ENCODE measurements around the gene FRMD4B.
"Not testable (repeated sequence)": the region's sequence is repeated elsewhere in the genome, so short reads cannot be mapped to it uniquely, and the experiment has no call there.

The FRMD4B gene

DNA sequence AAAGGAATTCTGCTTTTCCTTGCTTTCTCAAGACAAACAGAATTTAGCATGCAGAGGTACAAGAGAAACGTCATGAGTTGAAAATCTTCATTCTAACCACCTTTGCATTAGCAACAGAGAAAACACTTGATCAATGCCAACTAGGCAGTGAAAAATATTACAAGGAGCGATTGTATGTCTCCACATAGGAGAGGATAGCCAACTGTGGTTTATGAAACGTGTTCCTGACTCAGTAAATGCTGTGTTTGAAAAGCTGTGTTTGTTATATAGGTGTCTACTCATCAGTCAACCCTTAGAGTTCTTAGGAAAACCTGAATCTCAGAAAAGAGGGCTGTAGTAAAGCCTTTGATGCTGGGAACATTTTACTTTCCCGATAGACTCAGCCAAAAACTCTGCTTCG is 102.4 kb downstream of the FRMD4B start:
- Histone ChIP-seq H3K27me3 (ENCODE audit: insufficient read depth, poor library complexity, severe bottlenecking) (no peaks in the 10 kb centered on the region), H3K27ac (replicated peaks) (no peak overlapping the region), H3K4me3 (replicated peaks; ENCODE audit: insufficient read depth, low read length) (no peak overlapping the region)
- DNase-seq (ENCODE audit: low read depth in 1 of 2, low spot score in 1 of 2): no peak
- no peak for TF ChIP-seq POLR2AphosphoS5 (IDR thresholded peaks at IDR 0.05; ENCODE audit: low read depth)
- no peak for TF ChIP-seq SPI1 (IDR thresholded peaks at IDR 0.05; ENCODE audit: borderline replicate concordance, low read depth)
- TF ChIP-seq, protein P1, sequence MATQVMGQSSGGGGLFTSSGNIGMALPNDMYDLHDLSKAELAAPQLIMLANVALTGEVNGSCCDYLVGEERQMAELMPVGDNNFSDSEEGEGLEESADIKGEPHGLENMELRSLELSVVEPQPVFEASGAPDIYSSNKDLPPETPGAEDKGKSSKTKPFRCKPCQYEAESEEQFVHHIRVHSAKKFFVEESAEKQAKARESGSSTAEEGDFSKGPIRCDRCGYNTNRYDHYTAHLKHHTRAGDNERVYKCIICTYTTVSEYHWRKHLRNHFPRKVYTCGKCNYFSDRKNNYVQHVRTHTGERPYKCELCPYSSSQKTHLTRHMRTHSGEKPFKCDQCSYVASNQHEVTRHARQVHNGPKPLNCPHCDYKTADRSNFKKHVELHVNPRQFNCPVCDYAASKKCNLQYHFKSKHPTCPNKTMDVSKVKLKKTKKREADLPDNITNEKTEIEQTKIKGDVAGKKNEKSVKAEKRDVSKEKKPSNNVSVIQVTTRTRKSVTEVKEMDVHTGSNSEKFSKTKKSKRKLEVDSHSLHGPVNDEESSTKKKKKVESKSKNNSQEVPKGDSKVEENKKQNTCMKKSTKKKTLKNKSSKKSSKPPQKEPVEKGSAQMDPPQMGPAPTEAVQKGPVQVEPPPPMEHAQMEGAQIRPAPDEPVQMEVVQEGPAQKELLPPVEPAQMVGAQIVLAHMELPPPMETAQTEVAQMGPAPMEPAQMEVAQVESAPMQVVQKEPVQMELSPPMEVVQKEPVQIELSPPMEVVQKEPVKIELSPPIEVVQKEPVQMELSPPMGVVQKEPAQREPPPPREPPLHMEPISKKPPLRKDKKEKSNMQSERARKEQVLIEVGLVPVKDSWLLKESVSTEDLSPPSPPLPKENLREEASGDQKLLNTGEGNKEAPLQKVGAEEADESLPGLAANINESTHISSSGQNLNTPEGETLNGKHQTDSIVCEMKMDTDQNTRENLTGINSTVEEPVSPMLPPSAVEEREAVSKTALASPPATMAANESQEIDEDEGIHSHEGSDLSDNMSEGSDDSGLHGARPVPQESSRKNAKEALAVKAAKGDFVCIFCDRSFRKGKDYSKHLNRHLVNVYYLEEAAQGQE (IDR thresholded peaks at IDR 0.05; ENCODE audit: insufficient replicate concordance, low read depth): no peak
- TF ChIP-seq, protein P2, sequence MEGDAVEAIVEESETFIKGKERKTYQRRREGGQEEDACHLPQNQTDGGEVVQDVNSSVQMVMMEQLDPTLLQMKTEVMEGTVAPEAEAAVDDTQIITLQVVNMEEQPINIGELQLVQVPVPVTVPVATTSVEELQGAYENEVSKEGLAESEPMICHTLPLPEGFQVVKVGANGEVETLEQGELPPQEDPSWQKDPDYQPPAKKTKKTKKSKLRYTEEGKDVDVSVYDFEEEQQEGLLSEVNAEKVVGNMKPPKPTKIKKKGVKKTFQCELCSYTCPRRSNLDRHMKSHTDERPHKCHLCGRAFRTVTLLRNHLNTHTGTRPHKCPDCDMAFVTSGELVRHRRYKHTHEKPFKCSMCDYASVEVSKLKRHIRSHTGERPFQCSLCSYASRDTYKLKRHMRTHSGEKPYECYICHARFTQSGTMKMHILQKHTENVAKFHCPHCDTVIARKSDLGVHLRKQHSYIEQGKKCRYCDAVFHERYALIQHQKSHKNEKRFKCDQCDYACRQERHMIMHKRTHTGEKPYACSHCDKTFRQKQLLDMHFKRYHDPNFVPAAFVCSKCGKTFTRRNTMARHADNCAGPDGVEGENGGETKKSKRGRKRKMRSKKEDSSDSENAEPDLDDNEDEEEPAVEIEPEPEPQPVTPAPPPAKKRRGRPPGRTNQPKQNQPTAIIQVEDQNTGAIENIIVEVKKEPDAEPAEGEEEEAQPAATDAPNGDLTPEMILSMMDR (IDR thresholded peaks at IDR 0.05; ENCODE audit: insufficient read depth, low read length): no peak
- TF ChIP-seq GABPA (IDR thresholded peaks at IDR 0.05; ENCODE audit: low read depth): no peak

DNA sequence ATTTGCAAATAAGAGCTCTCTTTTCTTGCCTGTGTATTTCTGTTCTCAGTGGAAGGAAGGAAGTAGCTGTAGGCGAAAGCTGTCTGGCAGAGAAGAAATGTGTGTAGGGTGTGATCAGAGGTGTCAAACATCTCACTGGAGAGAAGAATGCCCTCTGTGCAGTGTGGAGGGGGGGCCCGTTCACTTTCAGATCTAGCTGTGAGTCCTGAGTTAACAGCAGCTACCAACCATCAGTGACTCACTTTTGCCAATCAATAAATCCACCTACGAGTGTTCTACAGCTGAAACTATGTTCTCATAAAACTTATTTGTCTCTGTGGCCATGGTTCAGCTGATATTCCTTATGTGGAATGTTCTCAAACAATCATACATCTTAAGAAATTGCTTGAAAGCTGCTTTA is 103.7 kb downstream of the FRMD4B start:
- no peaks in the 10 kb centered on the region for H3K27me3 ChIP-seq (ENCODE audit: insufficient read depth, poor library complexity, severe bottlenecking)
- no peak for TF ChIP-seq GABPA (IDR thresholded peaks at IDR 0.05; ENCODE audit: low read depth)
- no peak for TF ChIP-seq POLR2AphosphoS5 (IDR thresholded peaks at IDR 0.05; ENCODE audit: low read depth)
- TF ChIP-seq, protein P1 (IDR thresholded peaks at IDR 0.05; ENCODE audit: insufficient replicate concordance, low read depth): no peak
- TF ChIP-seq, protein P2 (IDR thresholded peaks at IDR 0.05; ENCODE audit: insufficient read depth, low read length): no peak
- no peak for TF ChIP-seq SPI1 (IDR thresholded peaks at IDR 0.05; ENCODE audit: borderline replicate concordance, low read depth)
- no peak overlapping the region for H3K4me3 ChIP-seq (replicated peaks; ENCODE audit: insufficient read depth, low read length)
- H3K27ac ChIP-seq (replicated peaks): no peak overlapping the region
- DNase-seq (ENCODE audit: low read depth in 1 of 2, low spot score in 1 of 2): no peak

DNA sequence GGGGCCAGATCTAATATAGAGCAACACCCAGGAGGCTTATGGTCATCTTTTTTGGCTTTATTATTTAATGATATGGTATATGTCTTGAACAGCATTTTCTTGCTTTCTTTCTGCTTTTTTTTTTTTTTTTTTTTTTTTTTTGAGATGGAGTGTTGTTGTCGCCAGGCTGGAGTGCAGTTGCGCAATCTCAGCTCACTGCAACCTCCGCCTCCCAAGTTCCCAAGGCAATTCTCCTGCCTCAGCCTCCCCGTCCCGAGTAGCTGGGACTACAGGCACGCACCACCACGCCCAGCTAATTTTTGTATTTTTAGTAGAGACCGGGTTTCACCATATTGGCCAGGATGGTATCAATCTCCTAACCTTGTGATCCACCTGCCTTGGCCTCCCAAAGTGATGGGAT is 108.5 kb downstream of the FRMD4B start:
- DNase-seq (ENCODE audit: low read depth in 1 of 2, low spot score in 1 of 2): not testable (repeated sequence)

DNA sequence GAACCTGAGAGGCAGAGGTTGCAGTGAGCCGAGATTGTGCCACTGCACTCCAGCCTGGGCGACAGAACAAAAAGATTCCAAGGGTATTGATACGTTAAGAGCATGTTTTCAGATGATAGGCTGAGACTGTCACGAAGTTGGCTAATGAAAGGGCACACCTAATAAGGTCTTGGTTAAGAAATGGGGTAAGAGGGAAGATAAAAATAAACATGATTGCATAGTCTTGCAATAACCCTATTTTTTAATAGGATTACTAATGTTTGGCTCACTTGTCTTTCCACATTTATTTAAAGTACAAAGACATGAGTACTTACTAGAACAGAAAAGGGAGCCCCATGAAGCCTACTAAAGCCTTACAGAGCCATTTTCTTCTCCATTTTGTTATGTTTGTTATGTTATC is 109.0 kb downstream of the FRMD4B start:
- Histone ChIP-seq H3K27ac (replicated peaks) (no peak overlapping the region), H3K4me3 (replicated peaks; ENCODE audit: insufficient read depth, low read length) (no peak overlapping the region), H3K27me3 (ENCODE audit: insufficient read depth, poor library complexity, severe bottlenecking) (no peaks in the 10 kb centered on the region)
- TF ChIP-seq SPI1 (IDR thresholded peaks at IDR 0.05; ENCODE audit: borderline replicate concordance, low read depth) (no peak), POLR2AphosphoS5 (IDR thresholded peaks at IDR 0.05; ENCODE audit: low read depth) (no peak), GABPA (IDR thresholded peaks at IDR 0.05; ENCODE audit: low read depth) (no peak)
- TF ChIP-seq, protein P2 (IDR thresholded peaks at IDR 0.05; ENCODE audit: insufficient read depth, low read length): no peak
- TF ChIP-seq, protein P1 (IDR thresholded peaks at IDR 0.05; ENCODE audit: insufficient replicate concordance, low read depth): no peak
- DNase-seq (ENCODE audit: low read depth in 1 of 2, low spot score in 1 of 2): no peak

More for the DNA sequence above, 108.5 kb downstream of the FRMD4B start:
- H3K27me3 ChIP-seq (ENCODE audit: insufficient read depth, poor library complexity, severe bottlenecking); H3K4me3 ChIP-seq (replicated peaks; ENCODE audit: insufficient read depth, low read length); H3K27ac ChIP-seq (replicated peaks): not testable (repeated sequence)

DNA sequence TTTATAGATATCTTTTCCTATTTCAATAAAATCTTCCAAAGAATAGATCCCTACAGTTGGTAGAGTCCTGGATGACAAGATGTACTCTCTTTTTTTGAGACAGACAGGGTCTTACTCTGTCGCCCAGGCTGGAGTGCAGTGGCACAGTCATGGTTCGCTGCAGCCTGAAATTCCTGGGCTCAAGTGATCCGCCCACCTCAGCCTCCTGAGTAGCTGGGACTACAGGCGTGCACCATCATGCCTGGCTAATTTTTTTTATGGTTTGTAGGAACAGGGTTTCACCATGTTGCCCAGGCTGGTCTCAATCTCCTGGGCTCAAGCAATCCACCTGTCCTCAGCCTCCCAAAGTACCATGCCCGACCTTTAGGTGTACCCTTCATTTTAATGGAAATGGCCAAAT is 109.7 kb downstream of the FRMD4B start:
- H3K27ac ChIP-seq (replicated peaks); H3K27me3 ChIP-seq (ENCODE audit: insufficient read depth, poor library complexity, severe bottlenecking); DNase-seq (ENCODE audit: low read depth in 1 of 2, low spot score in 1 of 2); H3K4me3 ChIP-seq (replicated peaks; ENCODE audit: insufficient read depth, low read length): not testable (repeated sequence)
